HL-60 (cell line): ENCODE data around the gene ZFAND3.

Experiments
- DNase-seq, 2 experiments: peaks; one replicate each; pipeline ENCODE4 v3.0.0-alpha.2; 2010 to 2020; ENCODE audit warnings: low read depth in 1 of 2, low spot score in 1 of 2
- H3K27ac ChIP-seq: fragments of 250-450 bp; sonication (Bioruptor Pico); replicated peaks from 2 replicates; pipeline ENCODE4 v1.5.1; 2020; ENCODE audit warnings: mild to moderate bottlenecking, moderate library complexity
- H3K27me3 ChIP-seq: fragments of 250-450 bp; sonication (Bioruptor Pico); 2 replicates; pipeline ENCODE4 v1.5.1; 2021; ENCODE audit warnings: mild to moderate bottlenecking, moderate library complexity; ENCODE audit not compliant: insufficient read depth, poor library complexity, severe bottlenecking
- H3K4me3 ChIP-seq: replicated peaks from 2 replicates; pipeline ENCODE4 v1.5.1; 2011; ENCODE audit warnings: mild to moderate bottlenecking, control low read depth, low read length; ENCODE audit not compliant: insufficient read depth
- CTCF ChIP-seq: IDR thresholded peaks from one replicate; pipeline ENCODE4 v1.5.1; 2011; ENCODE audit warnings: low read length, control low read depth, inconsistent platforms; ENCODE audit not compliant: insufficient read depth
- GABPA ChIP-seq: IDR thresholded peaks from 2 replicates; pipeline ENCODE4 v1.6.1; 2012; ENCODE audit warnings: low read depth
- POLR2AphosphoS5 ChIP-seq: IDR thresholded peaks from 2 replicates; pipeline ENCODE4 v1.6.1; 2012; ENCODE audit warnings: low read depth
- REST ChIP-seq: IDR thresholded peaks from 2 replicates; pipeline ENCODE4 v1.6.1; 2012; ENCODE audit warnings: low read depth; ENCODE audit not compliant: insufficient replicate concordance
- SPI1 ChIP-seq: IDR thresholded peaks from 2 replicates; pipeline ENCODE4 v1.6.1; 2012; ENCODE audit warnings: low read depth, mild to moderate bottlenecking, borderline replicate concordance

Gene ZFAND3

GRCh38 chr6:38078671-38079070 lies 259.1 kb downstream of the ZFAND3 start:
- DNase-seq: no peak
- TF ChIP-seq POLR2AphosphoS5 (no peak), SPI1 (no peak), CTCF (no peak), REST (no peak), GABPA (no peak)
- Histone ChIP-seq H3K4me3 (no peak overlapping the region), H3K27ac (no peak overlapping the region), H3K27me3 (no peaks in the 10 kb centered on the region)

DNA sequence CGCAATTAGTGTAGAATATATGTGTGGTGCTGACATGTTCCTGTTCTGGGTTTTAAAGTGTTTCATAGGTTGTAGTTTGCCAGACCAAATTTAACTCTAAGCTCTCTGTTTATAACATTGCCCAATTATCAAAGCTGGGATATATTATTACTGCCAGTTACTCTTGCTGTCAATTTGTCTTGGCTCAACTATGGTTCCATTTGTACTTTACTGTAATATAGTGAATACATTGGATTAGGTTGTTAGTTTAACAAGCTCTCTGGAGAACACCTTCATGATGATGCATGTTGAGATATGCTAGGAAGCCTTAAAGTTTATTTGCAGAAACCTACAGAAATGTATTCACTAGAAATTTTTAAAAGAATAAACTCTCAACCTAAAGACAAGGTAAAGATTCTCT lies 259.6 kb downstream of the ZFAND3 start:
- TF ChIP-seq SPI1 (no peak), POLR2AphosphoS5 (no peak), GABPA (no peak), REST (no peak), CTCF (no peak)
- Histone ChIP-seq H3K27ac (no peak overlapping the region), H3K4me3 (no peak overlapping the region), H3K27me3 (no peaks in the 10 kb centered on the region)
- DNase-seq: no peak

GRCh38 chr6:38079537-38079936 lies 260.0 kb downstream of the ZFAND3 start:
- Histone ChIP-seq H3K27me3 (no peaks in the 10 kb centered on the region), H3K4me3 (no peak overlapping the region), H3K27ac (no peak overlapping the region)
- DNase-seq: no peak
- no peak for TF ChIP-seq REST
- no peak for TF ChIP-seq SPI1
- TF ChIP-seq CTCF: no peak
- TF ChIP-seq POLR2AphosphoS5: no peak
- TF ChIP-seq GABPA: no peak
